Prostate gland (tissue), 2 donors: ENCODE measurements around the gene CSTF3. TPM values are rescaled to one million over a fixed set of nuclear protein-coding genes. Genes with fewer than 3 reads are reported as not detected.

ENCODE experiments used
- DNase-seq: peaks from one replicate; pipeline ENCODE4 v3.0.0-alpha.2; 2019; ENCODE audit warnings: low spot score
- H3K27ac ChIP-seq, 2 donors: fragments of 200-600 bp; sonication (generic); 2 replicates each; pipeline ENCODE4 v1.5.1; 2017 to 2019
- H3K27me3 ChIP-seq: fragments of 200-600 bp; sonication (generic); replicated peaks from 2 replicates; pipeline ENCODE4 v1.5.1; 2019; ENCODE audit not compliant: insufficient read depth
- H3K36me3 ChIP-seq, 2 donors: fragments of 200-600 bp; sonication (generic); 1 replicate in 1 of 2; 2 replicates in 1 of 2; pipeline versions ENCODE4 v1.5.1 to v1.8.1; 2017 to 2019
- H3K4me1 ChIP-seq: fragments of 200-600 bp; sonication (generic); replicated peaks from 2 replicates; pipeline ENCODE4 v1.5.1; 2019
- H3K4me3 ChIP-seq, 2 donors: fragments of 200-600 bp; sonication (generic); 2 replicates each; pipeline ENCODE4 v1.5.1; 2017 to 2019
- H3K9me3 ChIP-seq: fragments of 200-600 bp; sonication (generic); 2 replicates; pipeline ENCODE4 v1.5.1; 2017
- POLR2A ChIP-seq: fragments of 450-650 bp; IDR thresholded peaks from one replicate; pipeline ENCODE4 v1.6.1; 2016; ENCODE audit warnings: antibody characterized with exemption, mild to moderate bottlenecking
- POLR2AphosphoS5 ChIP-seq: sonication (generic); formaldehyde crosslinking; IDR thresholded peaks from one replicate; pipeline ENCODE4 v1.6.1; 2017; ENCODE audit warnings: antibody characterized with exemption
- WGBS: methylation state at CpG from one replicate; pipeline ENCODE4 v1.1.5; 2018; 5-methylcytosine and 5-hydroxymethylcytosine counted together
- intact Hi-C: fragments of 100-400 bp; cut with DNase I; formaldehyde crosslinking; loops from one replicate; pipeline ENCODE4 v1.14.2; 2022
- total RNA-seq, 2 donors: library from RNA; depleted of rRNA; stranded (reverse); fragments of >200 nt; gene quantifications; one replicate each; pipeline ENCODE4 v1.1.0, GENCODE V29; 2016
- TF ChIP-seq, protein P1 (sequence below), 4 experiments: fragments of 200-600 bp in 2 of 4; fragments of 450-650 bp in 2 of 4; sonication (generic) in 2 of 4; IDR thresholded peaks; 1 replicate in 3 of 4; 2 replicates in 1 of 4; pipeline ENCODE4 v1.5.1; 2016 to 2019; ENCODE audit warnings: antibody characterized with exemption in 4 of 4, mild to moderate bottlenecking in 2 of 4, moderate library complexity in 2 of 4

The CSTF3 gene
- total RNA-seq, 2 donors from 2014 or later = 12.5 to 13.3 TPM

DNA sequence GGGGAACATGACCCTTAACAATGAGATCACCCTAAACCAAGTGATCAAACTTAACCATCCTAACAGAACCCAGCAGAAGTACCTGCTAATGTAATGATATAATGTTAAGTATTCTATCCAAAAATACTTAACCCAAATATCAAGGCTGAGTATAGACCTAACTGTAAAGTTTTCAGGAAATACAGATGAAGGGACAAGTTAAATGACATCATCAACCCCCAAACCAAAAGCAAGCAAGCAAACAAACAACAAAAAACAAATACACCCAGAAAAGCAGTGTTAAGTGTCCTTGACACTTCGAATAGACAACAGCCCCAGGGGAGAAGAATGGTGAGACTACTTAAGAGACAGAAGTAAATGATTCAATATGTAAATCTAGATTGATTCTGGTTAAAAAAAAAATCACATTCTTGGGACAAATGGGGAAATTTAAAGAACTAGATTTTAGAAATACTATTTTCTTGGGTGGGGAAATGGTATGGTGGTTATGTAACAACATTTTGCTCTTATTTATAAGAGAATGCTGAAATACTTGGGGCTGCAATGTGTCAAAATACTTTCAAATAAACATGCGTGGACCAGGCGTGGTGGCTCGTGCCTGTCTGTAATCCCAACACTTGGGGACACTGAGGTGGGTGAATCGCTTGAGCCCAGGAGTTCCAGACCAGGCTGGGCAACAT lies 2.5 kb downstream of the CSTF3 start:
- Histone ChIP-seq H3K9me3 (no peaks in the 10 kb centered on the region), H3K27me3 (no peaks in the 10 kb centered on the region), H3K27ac (no peak overlapping the region), H3K36me3 (no peaks in the 10 kb centered on the region), H3K4me3 (no peak overlapping the region), H3K4me1 (no peaks in the 10 kb centered on the region)
- WGBS = 90% methylated on average over 5 of the region's 5 CpGs
- no peak for DNase-seq
- no peak for TF ChIP-seq POLR2A
- TF ChIP-seq, protein P1, sequence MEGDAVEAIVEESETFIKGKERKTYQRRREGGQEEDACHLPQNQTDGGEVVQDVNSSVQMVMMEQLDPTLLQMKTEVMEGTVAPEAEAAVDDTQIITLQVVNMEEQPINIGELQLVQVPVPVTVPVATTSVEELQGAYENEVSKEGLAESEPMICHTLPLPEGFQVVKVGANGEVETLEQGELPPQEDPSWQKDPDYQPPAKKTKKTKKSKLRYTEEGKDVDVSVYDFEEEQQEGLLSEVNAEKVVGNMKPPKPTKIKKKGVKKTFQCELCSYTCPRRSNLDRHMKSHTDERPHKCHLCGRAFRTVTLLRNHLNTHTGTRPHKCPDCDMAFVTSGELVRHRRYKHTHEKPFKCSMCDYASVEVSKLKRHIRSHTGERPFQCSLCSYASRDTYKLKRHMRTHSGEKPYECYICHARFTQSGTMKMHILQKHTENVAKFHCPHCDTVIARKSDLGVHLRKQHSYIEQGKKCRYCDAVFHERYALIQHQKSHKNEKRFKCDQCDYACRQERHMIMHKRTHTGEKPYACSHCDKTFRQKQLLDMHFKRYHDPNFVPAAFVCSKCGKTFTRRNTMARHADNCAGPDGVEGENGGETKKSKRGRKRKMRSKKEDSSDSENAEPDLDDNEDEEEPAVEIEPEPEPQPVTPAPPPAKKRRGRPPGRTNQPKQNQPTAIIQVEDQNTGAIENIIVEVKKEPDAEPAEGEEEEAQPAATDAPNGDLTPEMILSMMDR (IDR thresholded peaks at IDR 0.05) = no peak
- no peak for TF ChIP-seq POLR2AphosphoS5
- intact Hi-C loops = no loop called here

DNA sequence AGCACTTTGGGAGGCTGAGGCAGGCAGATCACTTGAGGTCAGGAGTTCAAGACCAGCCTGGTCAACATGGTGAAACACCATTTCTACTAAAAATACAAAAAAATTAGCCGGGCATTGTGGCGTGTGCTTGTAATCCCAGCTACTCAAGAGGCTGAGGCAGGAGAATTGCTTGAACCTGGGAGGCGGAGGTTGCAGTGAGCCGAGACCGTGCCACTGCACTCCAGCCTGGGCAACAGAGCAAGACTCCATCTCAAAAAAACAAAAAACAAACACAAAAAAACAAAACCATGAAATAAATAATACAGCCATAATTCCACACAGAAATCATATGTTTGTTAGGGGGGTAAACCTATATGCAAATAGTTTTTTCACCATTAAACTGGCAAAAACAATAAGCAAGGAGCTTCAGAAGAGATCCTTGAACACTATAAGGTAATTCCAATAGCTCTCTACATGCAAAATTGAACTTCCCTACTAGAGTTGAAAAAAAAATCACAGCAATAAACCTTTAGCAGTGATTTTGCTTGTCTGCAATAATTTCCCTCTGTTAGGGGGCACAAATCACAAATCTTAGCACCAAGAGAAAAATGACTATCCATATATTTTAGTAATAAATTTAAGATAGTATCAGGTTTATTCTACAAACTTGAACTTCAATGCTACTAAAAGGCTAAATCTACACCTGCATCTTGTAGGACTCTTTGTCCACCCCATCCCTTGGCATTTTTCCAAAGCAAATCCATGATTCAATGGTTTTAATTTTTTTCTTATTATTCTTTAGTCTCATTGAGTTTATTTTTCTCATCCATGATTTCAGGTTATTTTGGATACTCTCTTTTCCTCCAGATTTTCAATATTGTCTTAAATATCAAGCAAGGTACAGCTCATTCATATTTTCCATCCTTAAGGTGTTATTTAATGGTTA lies 3.9 kb downstream of the CSTF3 start:
- no peak for DNase-seq
- Histone ChIP-seq H3K27me3 (no peaks in the 10 kb centered on the region), H3K4me3 (no peak overlapping the region), H3K36me3 (no peaks in the 10 kb centered on the region), H3K9me3 (no peaks in the 10 kb centered on the region), H3K27ac (no peak overlapping the region), H3K4me1 (no peaks in the 10 kb centered on the region)
- intact Hi-C loops = no loop called here
- TF ChIP-seq, protein P1 (IDR thresholded peaks at IDR 0.05) = no peak
- no peak for TF ChIP-seq POLR2A
- no peak for TF ChIP-seq POLR2AphosphoS5
- 98% methylated on average over 5 of the region's 5 CpGs for WGBS

DNA sequence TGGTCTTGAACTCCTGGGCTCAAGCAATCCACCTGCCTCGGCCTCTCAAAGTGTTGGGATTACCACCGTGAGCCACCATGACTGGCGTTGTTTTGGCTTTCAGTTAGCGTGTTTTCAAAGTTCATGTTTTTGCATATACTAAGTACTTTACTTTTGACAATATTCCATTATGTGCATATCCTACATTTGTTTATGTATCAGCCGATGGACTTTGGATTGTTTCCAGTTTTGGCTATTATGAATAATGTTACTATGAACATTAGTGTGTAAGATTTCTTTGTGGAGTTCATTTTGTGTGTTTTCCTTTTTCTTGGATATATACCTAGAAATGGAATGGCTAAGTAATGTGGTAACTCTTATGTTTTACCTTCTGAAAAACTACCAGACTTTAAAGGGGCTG lies 9.9 kb downstream of the CSTF3 start:
- Histone ChIP-seq H3K9me3 (no peaks in the 10 kb centered on the region), H3K27ac (no peak overlapping the region), H3K4me1 (no peaks in the 10 kb centered on the region), H3K4me3 (no peak overlapping the region), H3K36me3 (no peaks in the 10 kb centered on the region), H3K27me3 (no peaks in the 10 kb centered on the region)
- TF ChIP-seq POLR2A (no peak), POLR2AphosphoS5 (no peak)
- TF ChIP-seq, protein P1 (IDR thresholded peaks at IDR 0.05) = no peak
- WGBS = 87% methylated on average over 5 of the region's 5 CpGs
- intact Hi-C loops = no loop called here
- DNase-seq = no peak

DNA sequence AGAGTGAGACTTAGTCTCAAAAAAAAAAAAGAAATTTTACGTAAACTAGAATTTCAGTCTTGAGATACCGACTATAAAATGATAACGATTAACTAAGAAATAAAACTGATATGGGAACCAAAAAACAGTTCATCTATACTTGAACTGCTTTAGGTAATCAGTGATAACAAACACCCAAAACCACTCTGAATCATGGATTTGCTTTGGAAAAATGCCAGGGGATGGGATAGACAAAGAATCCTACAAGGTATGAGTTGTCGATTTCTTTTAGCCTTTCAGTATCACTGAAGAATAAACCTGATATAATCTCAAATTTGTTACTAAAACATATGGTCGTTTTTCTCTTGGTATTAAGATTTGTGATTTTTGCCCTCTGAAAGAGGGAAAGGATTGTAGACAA lies 13.7 kb downstream of the CSTF3 start:
- no peak for DNase-seq
- Histone ChIP-seq H3K27ac (no peak overlapping the region), H3K36me3 (no peaks in the 10 kb centered on the region), H3K9me3 (no peaks in the 10 kb centered on the region), H3K27me3 (no peaks in the 10 kb centered on the region), H3K4me3 (no peak overlapping the region), H3K4me1 (no peaks in the 10 kb centered on the region)
- WGBS = 65% methylated on average over 5 of the region's 5 CpGs
- intact Hi-C loops = no loop called here
- TF ChIP-seq POLR2A = no peak
- TF ChIP-seq POLR2AphosphoS5 = no peak
- TF ChIP-seq, protein P1 (IDR thresholded peaks at IDR 0.05) = no peak
